ENCODE data around the gene UBLCP1. TPM values are rescaled to one million over a fixed set of nuclear protein-coding genes. Genes with fewer than 3 reads are reported as not detected.

Gene UBLCP1
- total and polyA plus RNA-seq, 2 of the 13 experiments (the other 11 are each of a cell fraction or from before 2014, with no cell fraction given) = 6.5 to 12.6 TPM

GRCh38 chr5:159331093-159331973 is 68.2 kb downstream of the UBLCP1 start:
- 38% methylated on average over 8 of the region's 50 CpGs for WGBS (ENCODE audit: low lambda C conversion rate)
- ChIA-PET POLR2A (no interaction called here), CTCF (ENCODE audit: low intra/inter-chr PET ratio, low total read pairs) (no interaction called here)
- peak; percentile 95 for ATAC-seq
- in situ Hi-C loops (cut with HindIII; ENCODE audit: extremely low pct_ligation_motif_present, low pct_unique_long_range_greater_than_20kb) = no loop called here
- Histone ChIP-seq H3K9me3 (ENCODE audit: low read length) (no peaks in the 10 kb centered on the region), H3K9ac (ENCODE audit: insufficient read depth, low read depth, low read length) (no peak overlapping the region), H3K36me3 (replicated peaks in 1 of 2; ENCODE audit: control insufficient read depth in 1 of 2, insufficient read depth in 2 of 2, low read length in 2 of 2) (no peaks in the 10 kb centered on the region), H3K4me3 (replicated peaks in 1 of 3; ENCODE audit: insufficient read depth in 1 of 3, low read depth in 2 of 3, low read length in 3 of 3) (peak overlapping the region; percentile 14 to 57 (median 36); a peak in 4 of 6 replicates), H3K4me1 (ENCODE audit: insufficient read depth, low read length) (0 out of 2 replicates have a peak, but pooled peaks cover 4% of the 10 kb centered on the region), H3K4me2 (ENCODE audit: low read depth, low read length) (peak overlapping the region; percentile 67), H3K27ac (ENCODE audit: extremely low read length, insufficient read depth, low read length) (no peak overlapping the region), H3K79me2 (ENCODE audit: insufficient read depth, low read length) (no peaks in the 10 kb centered on the region), H4K20me1 (ENCODE audit: insufficient read depth, low read length) (no peaks in the 10 kb centered on the region), H3K27me3 (ENCODE audit: control insufficient read depth in 1 of 2, insufficient read depth in 2 of 2, low read length in 2 of 2) (peaks cover 0 to 12% of the 10 kb centered on the region in 2 experiments; a peak in 2 of 5 replicates), H2AFZ (ENCODE audit: low read length) (no peak overlapping the region)
- FAIRE-seq = no peak
- BruUV-seq (replicated peaks) = no TSS peak
- DNase-seq (ENCODE audit: low spot score) = no peak
- intact Hi-C loops (cut with micrococcal nuclease; ENCODE audit: unreplicated experiment) = loop anchor here (5.0 kb wide), 1 partner anchor 331 kb away; no protein-coding TSS in a partner anchor
- peak; percentile 42 for TF ChIP-seq RBM39 (IDR thresholded peaks at IDR 0.05; ENCODE audit: low read depth, low read length, poor library complexity, severe bottlenecking)
- TF ChIP-seq TARDBP (CRISPR knock-in tag; IDR thresholded peaks at IDR 0.05) = no peak
- TF ChIP-seq RCOR2 (CRISPR knock-in tag; IDR thresholded peaks at IDR 0.05) = no peak
- no peak for TF ChIP-seq ZBTB3 (CRISPR knock-in tag; IDR thresholded peaks at IDR 0.05; ENCODE audit: borderline replicate concordance, low read depth)
- no peak for TF ChIP-seq ATF2 (CRISPR knock-in tag; IDR thresholded peaks at IDR 0.05)
- TF ChIP-seq ZXDC (CRISPR knock-in tag; IDR thresholded peaks at IDR 0.05) = no peak
- TF ChIP-seq PRDM15 (CRISPR knock-in tag; IDR thresholded peaks at IDR 0.05) = no peak
- TF ChIP-seq KDM2A (CRISPR knock-in tag; IDR thresholded peaks at IDR 0.05; ENCODE audit: borderline replicate concordance, low read depth) = 0 out of 2 replicates have a peak, but pooled peaks have one; percentile 21
- peak; percentile 33; the same call in 1 of the 2 replicates for TF ChIP-seq ARID4A (CRISPR knock-in tag; IDR thresholded peaks at IDR 0.05; ENCODE audit: borderline replicate concordance)
